ENCODE measurements around the gene CCL20.

DNA sequence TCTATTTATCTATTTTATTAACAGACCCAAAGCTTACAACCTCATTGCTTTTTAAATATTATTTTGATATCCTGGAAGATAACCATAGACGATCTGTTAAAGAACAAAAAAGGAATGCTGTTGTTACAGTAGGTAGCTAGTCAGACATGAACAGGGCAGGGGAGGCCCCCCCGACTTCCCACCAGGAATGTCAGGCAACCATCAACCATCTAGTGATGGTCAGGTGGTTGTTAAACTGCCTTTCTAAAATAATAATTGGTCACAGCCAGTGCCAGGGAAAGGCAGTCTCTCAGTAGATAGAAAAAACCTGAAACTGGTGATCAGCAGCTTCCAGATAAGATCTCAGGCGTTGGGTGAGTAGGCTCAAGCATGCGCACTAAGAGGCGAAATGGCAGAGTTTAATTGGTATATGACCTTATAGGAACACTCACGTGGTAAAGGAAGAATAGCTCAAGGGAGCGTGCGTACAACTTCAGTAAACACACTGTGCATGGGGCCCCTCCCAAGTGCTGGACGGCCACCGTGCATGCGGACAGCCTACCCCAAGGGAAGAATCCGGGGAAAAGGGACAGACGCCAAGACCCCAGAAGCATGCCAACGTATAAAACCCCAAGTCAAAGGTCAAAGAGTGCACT is 32.5 kb upstream of the CCL20 start:
- TF ChIP-seq, protein P1, sequence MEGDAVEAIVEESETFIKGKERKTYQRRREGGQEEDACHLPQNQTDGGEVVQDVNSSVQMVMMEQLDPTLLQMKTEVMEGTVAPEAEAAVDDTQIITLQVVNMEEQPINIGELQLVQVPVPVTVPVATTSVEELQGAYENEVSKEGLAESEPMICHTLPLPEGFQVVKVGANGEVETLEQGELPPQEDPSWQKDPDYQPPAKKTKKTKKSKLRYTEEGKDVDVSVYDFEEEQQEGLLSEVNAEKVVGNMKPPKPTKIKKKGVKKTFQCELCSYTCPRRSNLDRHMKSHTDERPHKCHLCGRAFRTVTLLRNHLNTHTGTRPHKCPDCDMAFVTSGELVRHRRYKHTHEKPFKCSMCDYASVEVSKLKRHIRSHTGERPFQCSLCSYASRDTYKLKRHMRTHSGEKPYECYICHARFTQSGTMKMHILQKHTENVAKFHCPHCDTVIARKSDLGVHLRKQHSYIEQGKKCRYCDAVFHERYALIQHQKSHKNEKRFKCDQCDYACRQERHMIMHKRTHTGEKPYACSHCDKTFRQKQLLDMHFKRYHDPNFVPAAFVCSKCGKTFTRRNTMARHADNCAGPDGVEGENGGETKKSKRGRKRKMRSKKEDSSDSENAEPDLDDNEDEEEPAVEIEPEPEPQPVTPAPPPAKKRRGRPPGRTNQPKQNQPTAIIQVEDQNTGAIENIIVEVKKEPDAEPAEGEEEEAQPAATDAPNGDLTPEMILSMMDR (IDR thresholded peaks at IDR 0.05): no peak
- no peak for TF ChIP-seq POLR2A (IDR thresholded peaks at IDR 0.05)

Data from lower leg skin (tissue), 3 donors.